Raji (cell line): ENCODE measurements around the gene IFNA17.
"Not testable (repeated sequence)": the region's sequence is repeated elsewhere in the genome, so short reads cannot be mapped to it uniquely, and the experiment has no call there.

Experiments
- POLR2A ChIP-seq: IDR thresholded peaks from 2 replicates; pipeline ENCODE4 v1.6.1; 2011; ENCODE audit warnings: low read depth, low read length, control low read depth; ENCODE audit not compliant: insufficient read depth

The IFNA17 gene

DNA sequence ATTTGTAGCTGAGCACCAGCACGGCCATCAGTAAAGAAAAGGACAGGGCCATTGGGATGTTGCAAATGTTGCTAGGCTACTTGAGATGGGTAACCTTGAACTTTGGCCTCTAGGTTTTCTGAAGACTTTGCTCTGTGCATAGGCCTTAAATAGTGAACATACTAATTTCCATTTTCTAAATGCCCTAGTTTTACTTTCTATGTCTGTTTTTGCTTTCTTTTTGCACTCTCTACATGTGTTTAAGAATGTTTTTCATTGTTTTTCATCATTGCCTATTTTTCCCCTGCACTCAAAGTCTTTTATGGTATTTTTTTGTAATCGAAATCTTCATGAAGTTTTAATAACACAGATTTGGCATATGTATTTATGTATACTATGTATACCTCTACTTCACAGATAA lies at the start of gene IFNA17:
TSS of gene IFNA17 (minus strand) at position 101 of the 400 bp plus-strand sequence. CDS start at position 52, 49 bp downstream.
- TF ChIP-seq POLR2A, result no peak

- no peak for TF ChIP-seq POLR2A
These were observed 40.3 kb upstream of the IFNA17 start for GRCh38 chr9:21268347-21268657.

- no peak for TF ChIP-seq POLR2A
These were observed 39.7 kb upstream of the IFNA17 start for GRCh38 chr9:21267485-21268346.

DNA sequence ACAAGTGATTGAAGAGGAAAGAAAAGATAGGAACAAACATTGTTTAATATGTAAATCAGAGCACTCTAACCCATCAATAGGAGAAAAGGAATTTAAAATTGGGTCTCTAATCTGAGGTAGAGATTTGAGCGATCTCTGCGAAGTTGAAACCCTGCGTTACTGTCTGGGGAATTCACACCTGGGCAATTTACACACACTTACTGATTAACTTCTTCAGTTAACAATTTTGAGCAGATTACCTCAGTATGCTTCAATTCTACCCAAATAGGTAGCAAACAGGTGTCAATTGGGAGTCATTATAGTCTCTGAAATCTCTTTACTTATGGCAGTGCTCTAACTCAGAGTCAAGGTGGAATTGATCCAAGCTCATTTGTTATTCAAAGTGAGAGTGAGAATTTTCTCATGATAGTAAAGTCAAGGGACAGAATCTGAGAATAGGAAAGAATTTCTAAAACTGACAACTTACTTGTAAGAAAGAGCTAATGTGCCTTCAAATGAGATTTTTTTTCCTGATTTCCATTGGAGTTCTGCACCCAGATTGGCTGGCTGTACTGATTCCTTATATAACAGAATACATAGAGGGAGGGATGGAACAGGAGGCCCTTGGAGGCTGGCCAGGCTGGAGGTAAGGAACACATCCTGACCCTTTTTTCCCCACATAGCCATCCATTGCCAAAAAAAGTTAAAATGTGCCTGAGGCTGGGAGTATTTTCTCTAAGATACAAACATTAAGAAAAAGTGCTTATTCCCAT lies 38.9 kb upstream of the IFNA17 start:
- TF ChIP-seq POLR2A, result no peak

GRCh38 chr9:21265421-21266189 lies 37.6 kb upstream of the IFNA17 start:
- TF ChIP-seq POLR2A, result no peak

GRCh38 chr9:21255538-21256212 lies 27.7 kb upstream of the IFNA17 start:
- no peak for TF ChIP-seq POLR2A

- no peak for TF ChIP-seq POLR2A
These were observed 24.9 kb upstream of the IFNA17 start for GRCh38 chr9:21252721-21253547.

DNA sequence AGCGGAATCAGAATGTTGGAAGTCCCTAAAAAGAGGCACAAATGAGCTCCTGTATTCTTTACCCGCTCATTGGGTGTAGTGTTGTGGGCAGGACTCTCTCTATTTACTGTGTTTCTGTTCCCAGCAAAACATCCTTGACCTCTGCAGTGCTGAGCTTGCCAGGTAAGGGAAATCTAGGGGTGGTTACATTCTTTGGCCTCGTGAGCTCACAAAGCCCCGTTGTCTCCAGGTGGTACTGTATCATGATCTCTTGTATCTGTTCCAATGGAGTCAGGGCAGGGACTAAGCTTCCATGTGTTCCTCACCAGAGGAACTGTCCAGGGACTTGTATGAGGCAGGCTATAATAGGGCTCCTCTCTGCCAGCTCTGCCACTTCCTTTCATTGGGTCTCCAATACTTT lies 23.6 kb upstream of the IFNA17 start:
- no peak for TF ChIP-seq POLR2A

- no peak for TF ChIP-seq POLR2A
These were observed 23.2 kb upstream of the IFNA17 start for GRCh38 chr9:21251190-21251589.

DNA sequence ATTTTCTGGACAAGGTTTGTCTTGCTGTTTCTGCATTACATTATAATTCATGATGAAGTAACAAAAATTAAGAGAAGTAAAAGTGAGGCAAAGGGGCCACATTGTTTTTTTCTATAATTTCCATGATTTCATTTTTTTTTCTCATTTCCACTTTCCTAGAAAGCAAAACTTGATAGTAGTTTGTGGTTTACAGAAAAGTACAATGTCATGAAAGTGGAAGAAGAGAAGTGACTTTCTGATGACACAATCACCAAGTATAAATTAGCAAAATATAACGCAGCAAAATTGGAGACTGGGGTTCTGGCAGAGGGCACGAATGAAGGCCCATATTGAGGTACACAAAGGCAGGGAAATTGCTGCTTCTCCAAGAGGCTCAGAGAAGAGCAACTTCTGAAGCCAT lies 16.8 kb upstream of the IFNA17 start:
- TF ChIP-seq POLR2A, result no peak

DNA sequence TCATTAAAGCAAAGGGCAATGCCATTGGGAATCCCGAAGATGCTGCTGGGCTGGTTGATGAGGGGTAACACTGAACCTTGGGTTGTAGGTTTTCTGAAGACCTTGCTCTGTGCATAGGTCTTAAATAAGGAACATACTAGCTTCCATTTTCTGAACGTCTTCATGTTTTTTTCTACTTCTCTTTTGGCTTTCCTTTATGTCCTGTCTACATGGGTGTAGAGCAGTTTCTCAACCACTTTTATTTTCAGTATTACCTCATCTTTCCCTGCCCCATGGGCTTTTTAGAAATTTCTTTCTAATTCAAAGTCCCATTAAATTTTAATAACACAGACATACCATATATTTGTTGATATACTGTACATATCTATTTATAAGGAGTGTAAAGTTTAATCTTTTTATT lies 11.9 kb upstream of the IFNA17 start, which contains the start of gene IFNA14:
TSS of gene IFNA14 (minus strand) at position 95 of the 400 bp plus-strand sequence. CDS start at position 25, 70 bp downstream.
- no peak for TF ChIP-seq POLR2A

DNA sequence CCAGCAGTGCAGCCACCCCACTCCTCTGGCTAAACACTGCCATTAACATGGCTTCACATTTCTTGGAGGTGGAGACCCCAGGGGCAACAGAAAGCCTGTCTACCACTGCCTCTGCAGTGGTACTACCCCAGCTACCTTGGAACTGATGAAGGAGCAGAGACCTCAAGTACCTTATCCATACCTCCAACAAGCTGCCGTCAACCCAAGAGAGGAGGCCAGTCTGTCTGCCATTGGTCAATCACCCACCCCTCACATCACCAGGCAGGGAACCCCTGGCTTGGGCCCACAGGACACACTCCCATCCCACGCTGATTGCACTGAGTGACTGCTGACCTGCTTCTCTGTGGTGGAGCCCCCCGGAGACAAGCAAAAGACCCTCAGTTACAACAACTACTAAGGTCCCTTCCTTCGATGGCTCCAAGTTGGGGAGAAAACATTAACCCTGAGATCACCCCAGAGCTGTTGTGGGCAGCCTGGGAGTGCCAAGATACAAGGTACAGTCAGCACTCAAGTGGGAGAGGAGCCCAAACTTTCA lies 6.2 kb upstream of the IFNA17 start:
- TF ChIP-seq POLR2A, result no peak

- TF ChIP-seq POLR2A, result no peak
These were observed 5.2 kb upstream of the IFNA17 start for GRCh38 chr9:21233258-21233657.

DNA sequence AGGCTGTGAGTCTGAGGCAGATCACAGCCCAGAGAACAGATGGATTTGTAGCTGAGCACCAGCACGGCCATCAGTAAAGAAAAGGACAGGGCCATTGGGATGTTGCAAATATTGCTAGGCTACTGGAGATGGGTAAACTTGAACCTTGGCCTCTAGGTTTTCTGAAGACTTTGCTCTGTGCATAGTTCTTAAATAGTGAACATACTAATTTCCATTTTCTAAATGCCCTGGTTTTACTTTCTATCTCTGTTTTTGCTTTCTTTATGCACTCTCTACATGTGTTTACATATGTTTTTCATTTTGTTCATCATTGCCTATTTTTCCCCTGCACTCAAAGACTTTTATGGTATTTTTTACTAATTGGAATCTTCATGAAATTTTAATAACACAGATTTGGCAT lies 10.8 kb downstream of the IFNA17 start, which contains the start of gene IFNA16:
TSS of gene IFNA16 (minus strand) at position 101 of the 400 bp plus-strand sequence. CDS start at position 95, 6 bp downstream.
- TF ChIP-seq POLR2A, result not testable (repeated sequence)

DNA sequence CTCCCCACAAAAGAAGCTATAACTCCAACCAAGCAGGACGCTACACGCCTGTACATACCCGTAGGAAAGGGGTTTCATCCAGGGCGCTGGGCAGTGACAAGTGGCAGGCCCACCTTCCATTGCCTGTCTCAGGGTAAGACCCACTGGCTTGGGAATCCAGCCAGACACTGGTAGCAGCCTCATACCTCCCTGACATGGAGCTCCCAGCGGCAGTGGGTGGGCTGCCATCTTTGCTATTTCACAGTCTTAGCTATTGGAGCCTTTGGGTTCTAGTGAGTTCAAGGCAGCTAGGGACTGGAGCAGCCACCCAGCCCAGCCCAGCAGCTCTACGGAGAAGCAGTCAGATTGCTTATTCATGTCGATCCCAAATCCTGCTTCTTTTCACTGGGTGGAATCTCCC lies 17.7 kb downstream of the IFNA17 start:
- no peak for TF ChIP-seq POLR2A
